ENCODE results near the gene AGR2.

Gene AGR2

DNA sequence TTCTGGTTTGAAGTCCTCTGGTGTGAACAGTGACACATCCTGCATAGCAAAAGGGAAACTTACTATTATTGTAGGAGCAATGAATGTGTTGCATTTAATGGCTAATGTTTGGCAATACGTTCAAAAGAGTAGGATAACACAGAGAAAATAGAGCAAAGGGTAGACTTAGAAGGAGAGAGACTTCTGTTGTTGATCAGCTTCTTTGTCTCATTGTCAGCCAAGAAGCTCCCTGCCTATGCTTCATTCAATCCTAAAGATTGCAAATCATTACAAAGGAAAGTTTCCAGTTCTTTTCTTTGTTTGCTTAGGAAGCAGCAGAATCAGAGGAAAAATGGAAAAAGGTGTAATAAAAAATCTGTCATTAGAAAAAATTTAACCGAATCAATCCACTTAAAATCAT, 59.2 kb downstream of the AGR2 start:
- TF ChIP-seq, protein P1, sequence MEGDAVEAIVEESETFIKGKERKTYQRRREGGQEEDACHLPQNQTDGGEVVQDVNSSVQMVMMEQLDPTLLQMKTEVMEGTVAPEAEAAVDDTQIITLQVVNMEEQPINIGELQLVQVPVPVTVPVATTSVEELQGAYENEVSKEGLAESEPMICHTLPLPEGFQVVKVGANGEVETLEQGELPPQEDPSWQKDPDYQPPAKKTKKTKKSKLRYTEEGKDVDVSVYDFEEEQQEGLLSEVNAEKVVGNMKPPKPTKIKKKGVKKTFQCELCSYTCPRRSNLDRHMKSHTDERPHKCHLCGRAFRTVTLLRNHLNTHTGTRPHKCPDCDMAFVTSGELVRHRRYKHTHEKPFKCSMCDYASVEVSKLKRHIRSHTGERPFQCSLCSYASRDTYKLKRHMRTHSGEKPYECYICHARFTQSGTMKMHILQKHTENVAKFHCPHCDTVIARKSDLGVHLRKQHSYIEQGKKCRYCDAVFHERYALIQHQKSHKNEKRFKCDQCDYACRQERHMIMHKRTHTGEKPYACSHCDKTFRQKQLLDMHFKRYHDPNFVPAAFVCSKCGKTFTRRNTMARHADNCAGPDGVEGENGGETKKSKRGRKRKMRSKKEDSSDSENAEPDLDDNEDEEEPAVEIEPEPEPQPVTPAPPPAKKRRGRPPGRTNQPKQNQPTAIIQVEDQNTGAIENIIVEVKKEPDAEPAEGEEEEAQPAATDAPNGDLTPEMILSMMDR (IDR thresholded peaks at IDR 0.05; ENCODE audit: insufficient read depth, low read depth, low read length, missing control alignments) = no peak
- no peak for DNase-seq (ENCODE audit: low read depth)
- H3K4me3 ChIP-seq (ENCODE audit: low read depth, low read length) = no peak overlapping the region

- H3K4me3 ChIP-seq (ENCODE audit: low read depth, low read length) = no peak overlapping the region
- TF ChIP-seq, protein P1 (IDR thresholded peaks at IDR 0.05; ENCODE audit: insufficient read depth, low read depth, low read length, missing control alignments) = no peak
- no peak for DNase-seq (ENCODE audit: low read depth)
Measured at GRCh38 chr7:16744518-16745250, 60.1 kb downstream of the AGR2 start.

DNA sequence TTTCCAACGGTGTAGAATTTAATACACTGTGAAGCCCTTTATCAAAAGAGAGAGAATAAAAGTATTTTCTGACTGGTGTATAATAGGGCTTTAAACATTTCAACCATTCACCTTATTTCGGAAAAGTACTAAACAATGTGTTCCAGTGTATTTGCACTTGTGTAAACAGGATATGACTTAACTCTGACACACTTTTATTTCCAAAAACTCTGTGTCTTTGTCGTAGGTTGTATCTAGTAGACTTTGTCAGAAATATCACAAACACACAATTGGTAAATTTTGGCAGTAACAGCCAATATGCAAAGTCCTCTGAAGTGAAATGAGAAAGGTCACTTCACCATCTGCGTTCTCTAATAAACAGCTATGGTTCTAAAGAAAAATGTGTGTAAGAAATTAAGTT, 61.6 kb downstream of the AGR2 start:
- TF ChIP-seq, protein P1 (IDR thresholded peaks at IDR 0.05; ENCODE audit: insufficient read depth, low read depth, low read length, missing control alignments) = no peak
- no peak for DNase-seq (ENCODE audit: low read depth)
- H3K4me3 ChIP-seq (ENCODE audit: low read depth, low read length) = no peak overlapping the region

GRCh38 chr7:16742547-16742946, 62.3 kb downstream of the AGR2 start:
- H3K4me3 ChIP-seq (ENCODE audit: low read depth, low read length) = no peak overlapping the region
- no peak for DNase-seq (ENCODE audit: low read depth)
- TF ChIP-seq, protein P1 (IDR thresholded peaks at IDR 0.05; ENCODE audit: insufficient read depth, low read depth, low read length, missing control alignments) = no peak

Data from GM12865 (cell line).